NCI-H446 (cell line): Measurements from ENCODE around the gene CCDC185.
"Not testable (repeated sequence)": the region's sequence is repeated elsewhere in the genome, so short reads cannot be mapped to it uniquely, and the experiment has no call there.

ENCODE experiments used
- DNase-seq, 2 experiments: peaks; one replicate each; lab custom pipeline; 2025; lab: John Stamatoyannopoulos, UW

CCDC185 gene

DNA sequence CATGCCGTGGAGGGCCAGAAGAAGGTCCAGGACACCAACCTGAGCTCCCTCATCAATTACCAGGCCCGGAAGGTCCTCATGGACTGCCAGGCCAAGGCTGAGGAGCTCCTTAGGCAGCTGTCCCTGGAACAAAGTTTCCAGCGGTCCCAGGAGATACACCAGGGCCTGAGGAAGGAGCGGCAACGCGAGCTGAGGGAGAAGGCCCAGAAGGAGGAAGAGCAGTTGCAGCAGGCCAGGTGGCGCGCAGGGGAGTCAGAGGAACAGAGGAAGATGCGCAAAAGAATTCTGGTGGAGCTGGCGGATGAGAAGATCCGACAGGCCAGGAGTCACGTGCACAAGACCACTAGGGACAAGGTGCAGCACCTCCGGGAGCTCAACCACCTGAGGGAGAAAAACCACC is 1.5 kb downstream of the CCDC185 start:
- no peak for DNase-seq

DNA sequence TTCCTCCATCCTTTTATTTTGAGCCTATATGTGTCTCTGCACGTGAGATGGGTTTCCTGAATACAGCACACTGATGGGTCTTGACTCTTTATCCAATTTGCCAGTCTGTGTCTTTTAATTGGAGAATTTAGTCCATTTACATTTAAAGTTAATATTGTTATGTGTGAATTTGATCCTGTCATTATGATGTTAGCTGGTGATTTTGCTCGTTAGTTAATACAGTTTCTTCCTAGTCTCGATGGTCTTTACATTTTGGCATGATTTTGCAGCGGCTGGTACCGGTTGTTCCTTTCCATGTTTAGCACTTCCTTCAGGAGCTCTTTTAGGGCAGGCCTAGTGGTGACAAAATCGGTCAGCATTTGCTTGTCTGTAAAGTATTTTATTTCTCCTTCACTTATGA is 6.2 kb downstream of the CCDC185 start:
- not testable (repeated sequence) for DNase-seq

DNA sequence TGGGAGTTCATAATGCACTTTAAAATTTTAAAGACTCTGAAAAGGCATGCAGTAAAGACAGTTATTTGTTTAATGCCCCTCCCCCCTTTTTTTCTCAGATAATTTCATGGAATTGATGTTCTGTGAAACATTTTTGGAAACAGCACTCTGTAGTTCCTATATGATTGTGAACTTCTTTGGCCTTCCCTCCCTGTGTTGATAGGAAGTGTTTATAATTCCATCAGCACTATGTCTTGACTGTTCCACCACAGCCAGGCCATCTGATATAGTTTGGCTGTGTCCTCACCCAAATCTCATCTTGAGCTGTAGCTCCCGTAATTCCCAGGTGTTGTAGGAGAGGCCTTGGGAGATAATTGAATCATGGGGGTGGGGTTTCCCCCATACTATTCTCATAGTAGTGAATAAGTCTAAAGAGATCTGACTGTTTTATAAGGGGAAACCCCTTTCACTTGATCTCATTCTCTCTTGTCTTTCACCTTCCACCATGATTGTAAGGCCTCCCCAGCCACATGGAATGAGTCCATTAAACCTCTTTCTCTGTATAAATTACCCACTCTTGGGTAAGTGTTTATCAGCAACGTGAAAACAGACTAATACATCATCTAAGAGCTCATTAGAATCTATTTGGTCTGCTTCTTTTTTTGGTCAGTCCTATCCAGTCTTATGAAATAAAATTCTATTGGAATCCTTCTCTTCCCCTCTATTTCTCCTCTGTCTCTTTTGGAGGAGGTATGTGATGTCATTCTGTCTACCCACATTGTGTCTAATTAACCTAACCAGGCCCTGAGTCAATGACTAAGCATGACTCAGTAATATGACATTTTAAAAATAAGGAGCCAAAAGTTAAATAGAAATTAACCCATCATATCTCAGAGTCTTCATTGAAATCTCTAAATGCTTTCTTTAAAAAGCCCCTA is 8.9 kb downstream of the CCDC185 start:
- DNase-seq = no peak

DNA sequence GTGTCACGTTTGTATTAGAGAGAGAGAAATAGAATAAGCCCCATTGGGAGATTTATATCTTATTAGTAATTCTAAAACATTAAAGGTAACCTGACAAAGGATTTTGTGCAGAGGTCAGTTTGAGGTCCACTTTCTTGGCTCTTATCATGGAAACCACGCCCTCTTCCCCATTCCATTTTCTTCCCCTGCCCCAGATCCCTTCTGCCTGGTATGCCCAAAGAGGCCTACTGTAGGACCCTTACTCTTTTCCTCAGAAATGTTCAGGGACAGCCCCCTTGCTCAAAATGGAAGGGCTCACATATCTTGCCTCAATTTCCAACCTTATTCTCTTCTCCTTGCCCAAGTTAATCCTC is 9.6 kb downstream of the CCDC185 start:
- no peak for DNase-seq

DNA sequence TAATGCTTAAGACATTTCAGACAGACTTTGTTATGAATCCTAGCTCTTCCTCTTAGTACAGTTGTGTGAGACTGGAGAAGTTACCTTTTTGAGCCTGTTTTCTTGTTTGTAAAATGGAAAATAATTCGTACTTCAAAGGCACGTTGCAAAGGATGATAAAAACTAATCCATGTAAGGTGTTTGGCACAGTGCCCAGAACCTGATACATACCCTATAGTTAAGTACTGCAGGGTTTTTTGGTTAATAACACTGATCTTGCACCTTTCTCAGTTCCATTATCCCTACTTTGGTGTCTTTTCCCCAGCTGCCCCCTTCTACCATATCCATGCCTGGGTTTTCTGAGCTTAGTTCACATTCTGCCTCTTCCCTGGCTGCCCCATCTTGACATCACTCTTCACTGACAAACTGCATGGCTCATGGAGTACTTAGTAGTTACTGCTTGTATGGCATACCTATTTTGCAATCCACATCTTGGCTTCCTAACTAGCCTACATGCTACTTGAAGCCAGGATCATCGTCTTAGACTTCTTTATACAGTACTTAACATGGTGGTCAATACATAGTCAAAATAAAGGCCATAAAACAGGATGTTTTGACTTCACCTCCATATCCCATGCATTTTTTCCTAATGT is 10.1 kb downstream of the CCDC185 start:
- peak in 1 of 2 experiments; percentile 19 for DNase-seq

DNA sequence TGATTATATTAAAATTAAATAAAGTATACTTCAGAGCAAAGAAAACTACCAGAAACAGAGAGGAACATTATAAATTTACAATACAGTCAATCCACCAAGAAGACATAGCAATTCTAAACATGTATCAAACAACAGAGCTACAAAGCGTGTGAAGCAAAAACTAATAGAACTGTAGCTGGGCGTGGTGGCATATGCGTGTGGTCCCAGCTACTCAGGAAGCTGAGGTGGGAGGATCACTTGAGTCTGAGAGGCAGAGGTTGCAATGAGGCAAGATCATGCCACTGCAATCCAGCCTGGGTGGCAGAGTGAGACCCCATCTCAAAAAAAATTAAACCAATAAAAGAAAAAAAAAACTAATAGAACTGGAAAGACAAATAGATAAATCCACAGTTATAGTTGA is 12.3 kb downstream of the CCDC185 start:
- DNase-seq = no peak

- no peak for DNase-seq
Observed at GRCh38 chr1:223410036-223410435, 16.8 kb downstream of the CCDC185 start.

- no peak for DNase-seq
Observed at GRCh38 chr1:223411309-223411708, 18.1 kb downstream of the CCDC185 start.

DNA sequence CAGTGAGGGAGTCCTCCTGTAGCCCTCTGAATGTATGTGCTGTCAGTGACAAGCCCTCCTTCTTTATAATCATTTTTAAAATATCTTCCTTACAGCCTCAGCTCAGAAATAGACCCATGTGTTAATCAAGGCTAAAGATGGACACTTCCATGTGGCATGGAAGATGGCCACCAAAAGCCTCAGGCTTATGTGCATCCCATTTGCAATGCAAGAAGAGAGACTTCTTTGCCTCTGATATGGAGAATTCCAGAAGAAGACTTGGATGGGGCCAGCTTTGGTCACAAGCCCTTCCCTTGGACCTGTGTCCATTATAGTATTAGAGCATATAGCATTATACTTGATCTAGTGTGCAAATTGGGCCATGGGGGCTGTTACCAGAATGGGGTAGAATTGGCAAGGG is 18.5 kb downstream of the CCDC185 start:
- DNase-seq = no peak

- no peak for DNase-seq
Observed at GRCh38 chr1:223413216-223413615, 20.0 kb downstream of the CCDC185 start.

- DNase-seq = no peak
Observed at GRCh38 chr1:223417444-223417843, 24.2 kb downstream of the CCDC185 start.

DNA sequence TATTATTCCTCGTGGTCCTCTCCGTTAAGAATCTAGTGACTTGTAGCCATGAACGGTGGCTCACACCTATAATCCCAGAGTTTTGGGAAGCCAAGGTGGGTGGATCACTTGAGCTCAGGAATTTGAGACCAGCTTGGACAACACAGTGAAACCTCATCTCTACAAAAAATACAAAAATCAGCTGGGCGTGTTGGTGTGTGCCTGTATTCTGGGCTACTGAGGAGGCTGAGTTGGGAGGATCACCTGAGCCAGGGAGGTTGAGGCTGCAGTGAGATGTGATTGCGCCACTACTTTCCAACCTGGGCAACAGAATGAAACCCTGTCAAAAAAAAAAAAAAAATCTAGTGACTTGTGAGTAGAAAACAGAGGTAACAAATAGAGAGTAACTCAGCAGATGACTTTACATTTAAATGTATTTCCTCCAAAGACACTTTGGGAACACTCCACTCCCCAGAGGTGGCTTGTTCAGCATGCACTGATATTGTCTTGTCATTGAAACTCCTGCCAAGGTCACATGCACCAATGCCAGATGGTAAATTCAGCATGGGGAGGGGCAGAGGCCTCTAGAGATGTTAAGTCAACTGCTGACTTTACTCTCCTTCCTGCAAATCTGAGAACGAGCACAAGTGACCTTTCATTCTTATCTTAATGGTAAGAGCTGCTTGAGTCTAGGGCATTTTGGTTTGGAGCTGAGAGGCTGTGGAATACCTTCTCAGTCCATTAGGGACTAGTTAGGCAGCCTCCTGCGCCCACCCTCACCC is 24.9 kb downstream of the CCDC185 start:
- no peak for DNase-seq

DNA sequence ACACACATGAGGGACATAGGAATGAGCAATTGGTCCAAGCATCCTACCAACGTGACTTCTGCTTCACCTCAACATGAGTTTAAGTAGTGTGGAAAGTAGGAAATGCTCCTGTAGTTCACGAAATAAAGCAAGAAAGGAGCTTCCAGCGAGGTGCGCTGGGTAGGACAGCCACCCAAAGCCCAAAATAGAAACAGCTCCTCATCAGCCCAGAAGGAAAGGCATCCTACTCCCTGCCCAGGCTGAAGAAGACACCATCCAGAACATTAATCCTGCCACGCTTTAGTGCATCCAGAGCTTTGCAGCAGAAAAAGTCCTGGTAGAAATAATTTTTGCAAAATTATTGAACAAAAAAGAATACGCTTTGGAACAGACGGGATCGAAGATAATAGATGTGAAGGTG is 25.9 kb downstream of the CCDC185 start:
- no peak for DNase-seq

GRCh38 chr1:223419561-223419960 is 26.3 kb downstream of the CCDC185 start:
- no peak for DNase-seq

DNA sequence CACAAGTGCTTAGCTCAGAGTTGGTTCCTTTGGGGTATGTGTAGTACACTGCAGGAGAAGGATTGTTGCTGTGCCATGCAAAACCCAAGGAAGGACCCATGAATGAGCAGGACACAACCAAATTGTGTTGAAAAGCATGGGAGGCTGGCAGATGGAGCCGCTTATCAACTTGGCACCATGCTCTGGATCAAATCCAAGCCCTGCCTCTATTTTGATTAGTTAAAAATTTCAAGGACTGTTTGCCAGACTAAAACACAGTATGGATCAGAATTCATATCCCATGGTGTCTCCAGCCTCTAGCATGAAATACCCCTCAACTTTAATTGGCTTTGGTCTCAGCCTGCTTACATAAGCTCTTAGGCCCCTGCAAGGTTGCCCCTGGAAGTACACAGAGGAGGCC is 27.8 kb downstream of the CCDC185 start:
- peak in 1 of 2 experiments; percentile 55 for DNase-seq

DNA sequence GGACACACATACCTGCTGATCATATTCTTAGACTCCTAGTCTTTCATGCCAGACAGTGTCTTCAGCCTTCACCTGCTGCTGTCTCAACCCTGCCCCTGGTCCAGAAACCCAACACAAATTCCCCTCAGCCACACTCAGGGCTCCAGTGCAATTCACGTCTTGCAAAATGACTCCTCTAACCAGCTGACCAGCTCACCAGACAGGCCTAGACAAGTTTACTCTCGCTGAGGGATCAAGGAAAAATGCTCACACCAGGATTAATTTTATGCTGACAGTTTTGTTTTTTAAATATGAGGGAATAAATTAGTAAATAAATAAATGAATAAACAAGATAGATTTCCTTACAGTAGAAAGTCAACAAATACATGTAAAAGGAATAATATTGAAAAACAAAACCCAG is 28.5 kb downstream of the CCDC185 start:
- no peak for DNase-seq

GRCh38 chr1:223422911-223423310 is 29.7 kb downstream of the CCDC185 start:
- DNase-seq = no peak

DNA sequence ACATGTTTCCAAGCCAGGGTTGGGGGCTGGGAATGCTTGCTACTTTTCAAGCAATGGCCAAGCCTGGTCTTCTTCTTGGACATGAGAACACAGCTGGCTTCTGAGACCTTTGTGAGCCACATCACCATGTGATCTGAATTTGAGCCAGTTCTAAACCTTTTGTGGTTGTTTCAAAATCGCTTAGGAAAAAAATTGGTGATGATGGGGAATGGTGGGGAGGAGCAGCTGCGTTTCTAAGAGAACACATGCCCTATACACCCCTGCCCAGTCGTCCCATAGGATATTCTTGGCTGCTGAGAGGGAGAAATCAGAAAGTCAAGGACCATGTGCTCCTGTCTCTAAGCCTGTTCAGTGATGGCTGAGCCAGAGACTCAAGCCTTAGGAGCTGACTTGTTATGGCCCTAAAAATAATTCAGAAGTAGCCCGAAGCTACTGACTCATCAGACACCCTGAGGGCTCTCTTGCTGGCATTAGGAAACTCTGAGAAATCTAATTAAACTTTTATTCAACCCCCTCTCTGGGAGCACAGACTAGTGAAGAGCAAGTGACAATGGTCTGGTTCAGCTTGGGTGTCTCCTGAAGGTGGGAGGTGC is 30.5 kb downstream of the CCDC185 start:
- peak in 1 of 2 experiments; percentile 45 for DNase-seq

DNA sequence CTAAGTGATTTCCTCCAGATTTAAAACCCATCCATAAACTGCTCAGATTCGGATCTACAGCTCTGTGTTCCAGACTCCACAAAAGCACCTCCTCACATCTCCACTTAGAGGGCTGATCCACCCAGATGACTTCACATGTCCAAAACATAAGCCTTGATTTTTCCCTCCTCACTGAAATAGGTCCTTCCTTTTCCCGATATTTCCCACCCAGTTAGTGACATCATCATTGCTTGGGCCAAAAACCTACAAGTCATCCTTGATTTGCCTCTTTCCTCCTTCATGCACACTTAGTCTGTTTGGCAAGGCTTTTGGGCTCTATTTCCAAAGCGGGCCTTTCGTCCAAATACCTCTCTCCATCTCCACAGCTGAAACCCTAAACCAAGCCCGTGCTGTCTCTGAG is 32.3 kb downstream of the CCDC185 start:
- peak in 1 of 2 experiments; percentile 37 for DNase-seq

DNA sequence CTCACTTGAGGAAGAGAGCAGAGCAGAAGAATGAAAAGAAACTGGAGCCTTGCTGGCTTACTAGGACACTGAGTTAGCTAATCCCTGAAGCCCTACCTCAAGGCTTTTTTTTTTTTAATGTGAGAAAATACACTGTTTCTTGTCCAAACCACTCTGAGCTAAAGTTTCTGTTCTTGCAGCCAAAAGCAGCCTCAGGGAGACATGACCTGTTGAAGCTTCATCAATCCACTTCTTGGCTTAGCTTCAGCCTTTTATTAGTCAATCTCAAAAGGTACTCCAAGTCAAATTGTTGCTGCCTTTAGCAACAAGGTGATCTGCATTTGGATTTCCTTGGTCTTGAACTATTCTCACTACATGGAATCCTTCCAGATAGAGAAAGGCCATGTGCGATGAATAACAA is 33.7 kb downstream of the CCDC185 start:
- no peak for DNase-seq

- DNase-seq = peak; percentile 61 to 86
Observed at GRCh38 chr1:223429313-223429731, 36.1 kb downstream of the CCDC185 start.

DNA sequence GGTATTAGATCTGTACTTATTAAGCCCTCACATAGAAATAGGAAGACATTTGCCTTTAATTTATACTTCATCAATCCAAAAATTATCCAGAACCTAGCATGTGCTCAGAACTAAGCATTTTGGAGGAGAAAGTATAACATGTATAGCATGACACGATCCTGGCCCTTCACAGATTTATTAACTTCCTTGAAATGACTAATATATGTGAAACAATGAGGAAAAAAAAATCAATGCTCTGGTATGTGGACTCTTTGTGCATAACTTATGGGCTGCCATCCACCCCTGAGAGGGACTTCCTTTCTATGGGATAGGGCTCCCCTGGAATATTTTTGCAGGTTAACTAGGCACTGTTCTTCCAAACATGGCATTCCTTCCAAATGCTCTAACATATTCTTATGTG is 36.6 kb downstream of the CCDC185 start:
- no peak for DNase-seq
